Myocyte (in vitro differentiated cells): ENCODE results near the gene STAT4. TPM values are rescaled to one million over a fixed set of nuclear protein-coding genes. Genes with fewer than 3 reads are reported as not detected.

ENCODE experiments used
- DNase-seq: peaks from one replicate; pipeline ENCODE4 v3.0.0-alpha.2; 2012; ENCODE audit warnings: low read depth
- polyA plus RNA-seq: library from polyadenylated mRNA; unstranded; fragments of >200 nt; gene quantifications from one replicate; pipeline ENCODE4 v1.2.1, GENCODE V29; 2012; ENCODE audit warnings: missing spikeins
- total RNA-seq: library from RNA; depleted of rRNA; stranded (reverse); fragments of >200 nt; gene quantifications from 2 replicates; pipeline ENCODE4 v1.2.3, GENCODE V29; 2014

STAT4 gene, protein sequence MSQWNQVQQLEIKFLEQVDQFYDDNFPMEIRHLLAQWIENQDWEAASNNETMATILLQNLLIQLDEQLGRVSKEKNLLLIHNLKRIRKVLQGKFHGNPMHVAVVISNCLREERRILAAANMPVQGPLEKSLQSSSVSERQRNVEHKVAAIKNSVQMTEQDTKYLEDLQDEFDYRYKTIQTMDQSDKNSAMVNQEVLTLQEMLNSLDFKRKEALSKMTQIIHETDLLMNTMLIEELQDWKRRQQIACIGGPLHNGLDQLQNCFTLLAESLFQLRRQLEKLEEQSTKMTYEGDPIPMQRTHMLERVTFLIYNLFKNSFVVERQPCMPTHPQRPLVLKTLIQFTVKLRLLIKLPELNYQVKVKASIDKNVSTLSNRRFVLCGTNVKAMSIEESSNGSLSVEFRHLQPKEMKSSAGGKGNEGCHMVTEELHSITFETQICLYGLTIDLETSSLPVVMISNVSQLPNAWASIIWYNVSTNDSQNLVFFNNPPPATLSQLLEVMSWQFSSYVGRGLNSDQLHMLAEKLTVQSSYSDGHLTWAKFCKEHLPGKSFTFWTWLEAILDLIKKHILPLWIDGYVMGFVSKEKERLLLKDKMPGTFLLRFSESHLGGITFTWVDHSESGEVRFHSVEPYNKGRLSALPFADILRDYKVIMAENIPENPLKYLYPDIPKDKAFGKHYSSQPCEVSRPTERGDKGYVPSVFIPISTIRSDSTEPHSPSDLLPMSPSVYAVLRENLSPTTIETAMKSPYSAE
- total RNA-seq = 0.57 and 1.1 TPM in 2 replicates
- 0.73 TPM for polyA plus RNA-seq

DNA sequence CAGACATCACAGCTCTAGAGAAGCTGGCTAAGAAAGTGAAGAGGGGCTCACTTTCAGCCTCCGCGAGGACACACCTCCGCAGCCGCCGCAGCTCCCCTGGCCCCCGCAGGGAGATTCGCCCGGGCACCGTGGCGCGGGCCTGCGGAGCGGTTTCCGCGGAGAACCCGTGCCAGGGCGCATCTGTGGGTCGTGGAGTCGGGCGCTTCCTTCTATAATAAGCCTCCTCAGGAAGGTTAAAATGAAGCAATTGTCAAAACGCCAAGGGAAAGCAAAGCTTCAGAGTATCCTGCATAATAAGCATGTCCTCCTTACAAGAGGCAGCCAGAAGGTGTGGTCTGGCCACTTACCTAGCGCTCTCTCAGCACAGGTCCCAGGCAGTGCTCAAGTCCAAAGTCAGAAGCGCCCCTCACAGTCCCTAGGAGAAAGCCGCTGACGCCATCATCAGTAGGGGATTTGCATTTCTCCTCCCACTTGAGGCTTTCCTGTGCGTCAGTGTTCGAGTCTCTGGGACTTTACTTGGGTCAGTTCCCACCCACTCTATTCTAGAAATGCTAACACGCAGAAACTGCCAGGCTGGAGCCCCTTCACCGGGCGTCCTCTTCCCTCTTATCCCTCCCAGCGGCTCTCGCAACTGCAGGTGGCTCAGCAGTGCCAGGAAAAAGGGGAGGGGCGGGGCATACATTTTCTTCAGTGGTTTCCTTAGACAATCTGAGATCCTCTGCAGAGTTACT lies at the start of gene STAT4:
TSS of gene STAT4 (minus strand) at position 395 of the 731 bp plus-strand sequence. CDS start 2,791 bp downstream, outside the sequence.
- no peak for DNase-seq

DNA sequence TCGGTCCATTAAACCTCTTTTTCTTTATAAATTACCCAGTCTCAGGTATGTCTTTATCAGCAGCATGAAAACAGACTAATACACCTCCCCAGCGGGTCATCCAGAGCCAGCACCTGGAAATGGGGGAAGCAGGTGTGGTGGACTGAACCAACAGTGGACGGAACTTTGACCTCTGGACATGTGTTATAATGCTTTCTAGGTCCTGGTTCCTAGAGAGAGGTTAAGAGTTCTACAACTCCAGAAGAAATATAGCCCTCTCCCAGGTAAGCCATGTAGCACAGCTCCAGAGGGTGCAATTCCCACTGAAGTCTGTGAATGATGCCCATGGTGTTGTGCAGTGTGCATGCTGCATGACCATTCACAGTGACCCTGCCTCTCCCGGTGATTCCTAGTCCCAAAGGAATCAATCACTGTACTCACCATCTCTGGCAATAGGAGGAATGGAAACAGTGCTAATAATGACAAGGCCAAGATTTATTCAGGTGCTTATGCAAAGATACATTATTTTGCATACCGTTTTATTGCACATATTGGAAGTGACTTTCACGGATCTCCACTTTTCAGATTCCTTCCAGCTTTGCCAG lies 49.2 kb upstream of the STAT4 start:
- DNase-seq = no peak

DNA sequence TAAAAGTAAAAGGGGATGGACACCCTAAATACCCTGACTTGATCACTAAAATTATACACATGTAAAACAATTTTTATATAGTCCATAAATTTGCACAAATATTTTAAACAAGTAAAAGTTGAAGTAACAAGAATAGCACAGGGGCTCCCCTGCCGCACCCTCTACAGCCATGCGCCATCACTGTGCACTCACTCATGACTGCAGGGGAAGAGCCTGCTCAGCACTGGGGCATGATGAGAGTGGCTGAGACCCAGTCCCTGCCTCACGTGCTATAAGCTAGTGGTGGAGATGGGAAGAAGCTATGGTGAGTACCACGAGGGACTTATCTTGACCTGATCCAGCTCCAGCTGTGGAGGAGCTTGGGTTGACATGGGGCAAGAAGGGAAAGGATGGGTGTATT lies 47.5 kb upstream of the STAT4 start:
- DNase-seq = no peak

DNA sequence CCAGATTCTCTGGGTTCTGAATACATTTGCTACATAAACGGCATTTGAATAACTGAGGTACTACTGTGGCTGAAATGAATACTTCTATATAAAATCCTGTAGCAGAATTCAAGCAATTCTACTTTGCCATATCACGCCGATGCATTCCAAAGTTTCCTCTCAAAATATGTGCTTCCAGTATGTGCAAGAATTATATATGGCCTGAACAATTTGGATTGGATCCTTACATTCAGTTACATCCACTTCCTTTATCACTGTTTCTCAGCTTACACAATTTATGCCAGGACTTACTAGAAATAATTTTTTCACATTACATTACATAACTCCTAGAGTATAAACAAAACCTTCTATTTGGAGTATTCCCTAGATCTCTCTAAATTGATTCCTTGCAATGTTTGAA lies 46.3 kb upstream of the STAT4 start:
- DNase-seq = no peak

DNA sequence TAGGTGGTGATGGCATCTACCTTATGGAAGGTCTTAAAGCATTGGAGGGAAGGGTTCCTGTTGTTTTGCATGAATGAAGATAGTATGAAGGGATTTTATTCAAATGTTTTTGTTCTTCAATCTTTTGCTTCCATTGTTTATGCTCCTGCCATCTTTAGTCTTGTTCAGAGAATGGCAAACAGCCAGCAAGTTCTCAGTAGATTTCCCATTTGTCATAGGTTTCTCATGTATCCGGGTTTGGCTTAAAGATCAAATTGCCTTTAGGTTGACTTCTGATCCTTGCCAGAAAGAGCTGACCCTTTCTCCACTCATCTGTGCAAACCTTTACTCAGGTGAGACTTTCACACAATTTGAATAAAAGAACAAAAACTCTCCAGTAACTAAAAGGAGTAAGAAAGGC lies 44.2 kb upstream of the STAT4 start:
- no peak for DNase-seq

DNA sequence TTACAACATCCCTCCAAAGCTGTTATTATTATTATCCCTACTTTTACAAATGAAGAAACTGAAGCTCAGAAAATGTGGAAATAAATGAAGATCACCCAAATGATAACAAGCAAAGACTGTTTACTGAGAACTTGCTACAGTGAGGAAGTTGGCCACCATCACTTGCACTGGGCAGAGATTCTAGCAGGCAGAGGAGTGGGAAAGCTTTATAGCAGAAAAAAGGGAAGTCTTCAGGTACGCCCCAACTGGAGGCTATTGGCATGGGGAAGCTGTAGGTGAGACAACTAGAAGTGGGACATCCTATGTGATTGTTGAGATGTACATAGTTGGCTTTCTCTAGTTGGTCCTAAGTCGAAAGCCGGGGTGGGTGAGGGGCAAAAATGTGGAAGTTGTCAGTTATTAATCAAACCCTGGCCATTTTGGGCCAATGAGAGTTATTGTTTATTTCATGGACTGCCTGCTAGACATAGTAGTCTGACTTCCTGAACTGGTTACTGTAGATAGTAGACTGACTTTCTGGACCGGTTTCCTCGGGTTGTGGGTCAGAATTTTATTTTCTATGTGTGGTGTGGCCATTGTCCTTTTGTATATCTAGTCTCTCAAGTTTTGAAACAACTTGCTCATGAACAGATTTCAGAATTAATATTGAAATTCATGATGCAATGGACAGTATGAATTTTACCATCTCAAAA lies 40.2 kb upstream of the STAT4 start:
- no peak for DNase-seq

DNA sequence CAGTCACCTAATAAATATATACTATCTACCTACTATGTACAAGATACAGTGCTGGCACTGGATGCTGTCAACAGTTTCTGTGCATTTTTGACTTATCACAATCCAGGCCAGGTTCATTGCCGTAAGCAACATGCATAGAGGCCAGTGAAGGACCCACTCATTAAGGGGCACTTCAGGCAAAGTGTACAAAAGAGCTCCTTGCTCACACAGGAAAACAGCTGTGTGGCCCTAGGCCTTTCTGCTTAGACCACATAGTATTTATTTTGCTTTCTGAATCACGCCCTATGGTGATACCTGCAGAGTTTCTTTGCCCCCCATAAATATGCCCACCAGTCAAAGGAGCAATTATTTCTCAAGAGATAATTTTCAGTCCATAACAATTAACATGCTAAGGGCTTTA lies 39.6 kb upstream of the STAT4 start:
- no peak for DNase-seq

DNA sequence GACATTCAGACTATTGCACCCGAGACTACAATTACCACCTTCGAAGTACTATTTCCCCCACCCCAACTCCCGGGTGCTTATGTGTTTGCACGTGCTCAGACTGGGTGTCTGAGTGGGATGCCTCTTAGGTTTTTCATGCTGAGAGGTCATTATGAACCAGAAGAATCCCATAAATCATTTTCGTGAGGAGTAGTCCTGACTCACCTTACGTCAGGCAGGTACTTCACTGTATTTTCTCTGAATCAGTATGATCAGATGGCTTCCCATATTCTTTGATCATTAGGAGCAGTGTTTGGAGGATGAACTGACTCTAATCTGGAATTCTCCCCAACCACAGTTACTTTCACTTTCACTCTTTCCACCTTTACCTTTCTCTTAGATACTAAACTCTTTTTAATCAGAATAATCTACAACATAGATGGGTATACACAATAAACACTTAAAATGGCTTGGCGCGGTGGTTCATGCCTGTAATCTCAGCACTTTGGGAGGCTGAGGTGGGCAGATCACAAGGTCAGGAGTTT lies 38.4 kb upstream of the STAT4 start:
- no peak for DNase-seq

DNA sequence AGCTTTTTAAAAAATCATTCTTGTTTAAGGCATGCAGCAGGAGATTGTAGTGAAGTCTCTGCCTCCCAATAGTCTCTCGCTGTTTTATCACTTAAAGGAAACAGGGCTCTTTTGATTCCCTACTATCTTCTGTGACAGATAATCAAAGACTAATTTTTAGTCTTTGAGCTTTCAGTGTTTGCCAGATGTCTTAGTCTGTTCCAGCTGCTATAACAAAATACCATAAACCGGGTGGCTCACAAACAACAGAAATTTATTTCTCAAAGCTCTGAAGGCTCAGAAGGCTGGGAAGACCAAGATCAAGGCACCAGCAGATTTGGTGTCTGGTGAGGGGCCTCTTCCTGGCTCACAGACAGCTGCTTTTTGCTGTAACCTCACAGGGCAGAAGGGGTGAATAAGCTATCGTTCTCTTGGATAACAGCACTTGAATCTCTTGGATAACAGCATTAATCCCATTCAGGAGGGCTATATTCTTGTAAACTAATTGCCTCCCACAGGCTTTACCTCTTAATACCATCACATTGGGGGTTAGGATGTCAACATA lies 37.8 kb upstream of the STAT4 start:
- DNase-seq = no peak

DNA sequence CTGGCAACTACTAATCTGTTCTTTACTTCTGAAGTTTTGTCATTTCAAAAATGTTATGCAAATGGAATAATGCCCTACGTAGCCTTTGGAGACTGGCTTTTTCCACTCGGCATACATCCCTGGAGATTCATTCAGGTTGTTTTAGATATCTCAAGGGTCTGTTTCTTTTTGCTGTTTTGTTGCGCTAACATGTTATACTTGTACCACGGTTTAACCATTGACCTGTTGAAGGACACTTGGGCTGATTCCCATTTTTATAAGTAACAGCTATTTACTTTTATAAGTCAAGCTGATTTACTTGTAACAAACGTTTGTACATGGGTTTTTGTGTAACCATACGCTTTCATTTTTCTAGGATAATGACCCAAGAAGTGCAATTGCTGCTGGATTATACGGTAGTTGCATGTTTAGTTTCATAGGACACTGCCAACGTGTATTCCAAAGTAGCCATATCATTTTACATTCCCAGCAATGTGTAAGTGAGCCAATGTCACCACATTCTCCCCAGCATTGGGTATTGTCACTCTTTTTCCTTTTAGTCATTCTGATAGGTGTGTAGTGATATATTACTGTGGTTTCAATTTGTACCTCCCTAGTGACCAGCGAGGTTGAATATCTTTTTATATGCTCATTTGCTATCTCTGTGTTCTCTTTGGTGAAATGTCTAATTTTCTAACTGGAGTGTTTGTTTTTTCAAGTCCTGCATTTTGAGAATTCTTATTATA lies 36.5 kb upstream of the STAT4 start:
- DNase-seq = no peak

DNA sequence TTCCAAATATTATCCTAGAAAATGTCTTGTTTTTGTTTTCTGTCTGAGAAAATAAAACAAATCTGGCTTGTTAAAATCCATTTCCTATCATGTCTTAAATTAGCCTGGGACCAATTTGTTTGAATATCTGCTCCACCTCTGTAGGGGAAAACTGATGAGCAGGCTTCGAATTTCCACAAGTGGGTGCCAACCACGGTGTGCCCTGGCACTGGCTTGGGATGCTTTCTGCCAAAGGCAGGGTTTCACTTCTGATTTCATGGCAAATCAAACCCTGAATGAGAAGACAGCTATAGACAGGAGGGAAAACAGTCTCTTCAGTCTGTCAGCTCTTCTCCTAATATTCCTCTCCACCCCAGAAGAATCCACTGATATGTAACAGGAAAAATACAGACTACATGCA lies 33.7 kb upstream of the STAT4 start:
- DNase-seq = no peak

DNA sequence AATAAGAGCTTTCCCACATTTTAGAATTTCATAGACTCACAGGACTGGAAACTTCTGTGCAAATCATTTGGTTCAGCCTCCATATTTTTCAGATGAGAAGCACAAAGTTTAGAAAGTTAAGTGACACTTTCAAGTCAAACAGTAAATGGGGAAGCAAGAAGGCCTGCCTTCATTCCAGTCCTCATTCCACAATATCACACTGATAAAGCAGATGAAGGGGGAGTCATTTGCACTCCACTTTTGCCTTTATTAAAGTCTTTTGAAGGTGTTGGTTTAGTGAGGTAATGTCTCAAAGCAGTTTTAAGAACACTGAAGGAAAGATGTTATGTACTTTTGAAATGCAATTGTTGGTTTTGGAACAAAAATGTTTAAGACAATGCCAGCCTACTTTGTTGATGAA lies 32.7 kb upstream of the STAT4 start:
- no peak for DNase-seq

DNA sequence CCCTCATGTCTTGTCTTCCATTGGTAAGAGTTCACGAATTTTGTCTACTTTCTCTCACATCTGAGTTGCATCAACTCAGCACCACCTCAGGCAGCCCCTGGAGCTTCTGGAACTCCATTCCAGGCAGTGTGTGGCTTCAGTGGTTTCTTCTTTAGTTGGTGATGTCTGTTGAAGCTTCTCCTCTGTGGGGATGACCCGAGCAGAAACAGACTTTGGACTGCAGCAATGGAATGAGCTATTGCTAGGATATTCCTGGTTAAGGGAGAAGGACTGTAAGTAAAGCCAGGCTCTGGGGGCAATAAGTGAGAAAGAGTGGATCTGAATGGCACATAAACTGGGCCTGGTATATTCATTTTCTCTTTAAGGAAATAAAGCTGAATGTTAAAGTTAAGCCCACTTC lies 32.3 kb upstream of the STAT4 start:
- no peak for DNase-seq

DNA sequence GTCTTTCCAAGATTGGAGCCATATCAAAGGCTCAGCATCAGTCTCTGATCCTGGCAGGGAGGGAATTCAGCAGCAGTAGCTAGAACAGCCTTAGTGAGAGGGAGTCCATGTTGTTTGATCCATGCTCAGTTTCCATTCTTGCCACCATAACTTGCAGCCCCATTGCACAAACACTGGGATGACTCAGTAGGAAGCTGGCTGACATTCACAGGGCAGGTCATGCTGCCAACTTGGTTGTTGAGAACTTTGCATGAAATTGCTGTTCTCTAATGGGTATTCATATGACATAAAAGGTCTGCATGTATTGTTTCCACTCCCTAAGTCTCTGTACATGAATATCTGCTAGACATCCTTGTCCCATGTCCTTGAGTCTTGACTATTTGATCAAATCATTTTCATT lies 29.9 kb upstream of the STAT4 start:
- no peak for DNase-seq

DNA sequence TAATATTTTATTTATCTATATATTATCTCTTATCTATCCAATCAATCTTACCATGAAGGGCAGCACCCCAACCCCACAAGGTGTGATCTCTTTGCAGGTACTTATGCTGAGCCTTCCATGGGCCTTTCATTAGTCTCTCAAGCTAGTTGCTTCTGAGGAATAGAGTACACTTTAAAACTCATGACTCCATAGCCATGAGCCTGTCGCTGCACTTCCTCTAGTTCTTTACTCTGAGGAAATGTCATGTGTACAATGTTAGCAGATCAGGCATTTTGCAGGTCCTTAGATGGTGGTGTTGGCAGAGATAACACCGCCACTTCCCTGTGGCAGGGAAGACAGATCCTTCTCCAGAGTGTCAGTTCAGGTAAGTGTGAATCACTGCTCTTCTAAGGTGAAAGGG lies 29.5 kb upstream of the STAT4 start:
- no peak for DNase-seq

DNA sequence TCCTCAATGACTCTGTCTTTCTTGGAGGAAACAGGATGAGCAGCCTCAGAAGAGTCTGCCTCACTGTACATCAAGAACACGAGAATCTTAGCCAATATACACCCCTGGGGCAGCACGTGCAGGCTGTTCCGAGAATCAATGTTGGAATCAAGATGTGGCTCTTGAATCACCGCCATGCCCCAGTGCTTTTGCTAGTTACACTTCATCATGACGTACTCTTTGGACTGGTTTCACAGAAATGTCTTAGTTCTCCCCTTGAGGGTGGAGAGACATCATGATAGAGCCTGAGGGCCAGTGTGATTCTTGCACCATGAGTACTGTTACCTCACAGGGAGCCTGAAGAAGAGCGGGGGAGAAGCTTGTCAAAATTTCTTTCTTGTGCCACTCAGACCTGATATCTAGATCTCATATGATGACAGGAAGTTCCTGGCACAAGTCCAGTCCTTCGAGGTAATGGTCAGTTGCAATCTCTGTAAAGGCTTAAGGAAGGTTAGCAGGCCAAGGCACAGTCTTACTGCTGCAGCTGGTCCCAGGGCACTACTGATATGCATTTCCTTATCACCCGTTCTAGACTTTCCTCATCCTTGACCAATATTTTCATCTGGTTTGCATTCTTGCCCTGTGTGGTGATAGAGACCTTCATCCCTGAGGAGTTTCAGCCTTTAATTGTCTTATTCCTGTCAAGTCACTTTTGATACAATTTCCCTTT lies 28.2 kb upstream of the STAT4 start:
- no peak for DNase-seq

DNA sequence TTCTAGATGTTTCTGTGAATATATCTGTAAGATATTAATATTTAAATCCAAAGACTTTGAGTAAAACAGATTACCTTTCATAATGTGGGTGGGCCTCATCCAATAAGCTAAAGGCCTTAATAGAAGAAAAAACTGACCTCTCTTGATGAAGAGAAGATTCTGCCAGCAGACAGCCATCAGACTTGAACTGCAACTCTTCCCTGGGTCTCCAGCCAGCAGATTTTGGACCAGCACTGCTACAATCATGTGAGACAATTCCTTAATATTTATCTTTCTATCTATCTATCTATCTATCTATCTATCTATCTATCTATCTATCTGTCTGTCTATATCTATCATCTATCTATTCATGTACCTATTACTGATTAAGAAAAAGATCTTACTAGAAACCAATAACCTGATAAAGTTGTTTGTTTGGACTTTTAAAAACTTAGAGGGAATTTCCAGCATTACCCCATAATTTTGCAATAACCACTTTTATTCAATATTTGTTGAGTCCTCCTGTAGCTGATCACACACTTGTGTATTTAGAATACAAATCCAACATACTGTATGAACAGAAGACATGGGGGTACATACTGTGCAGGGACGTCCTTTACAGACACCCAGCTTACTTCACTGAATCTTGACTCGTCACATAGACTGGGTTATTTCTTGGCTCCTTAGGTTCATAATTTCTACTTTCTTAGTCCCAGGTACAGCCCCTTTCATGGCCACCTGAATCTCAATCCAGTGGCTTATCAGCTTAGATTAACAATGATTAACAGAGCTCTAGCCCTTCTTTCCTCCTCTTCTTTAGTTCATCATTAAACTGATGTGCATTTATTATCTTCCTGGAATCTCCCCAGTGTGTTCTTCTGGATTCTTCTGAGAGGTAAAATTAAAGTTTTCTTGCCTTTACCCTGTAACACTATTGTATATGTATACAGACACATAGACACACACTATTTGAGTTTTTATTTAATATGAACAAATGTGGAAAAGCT lies 27.2 kb upstream of the STAT4 start:
- DNase-seq = no peak
